ENCODE measurements around the gene CRABP2. TPM values are rescaled to one million over a fixed set of nuclear protein-coding genes. Genes with fewer than 3 reads are reported as not detected.

CRABP2 gene
- total and polyA plus RNA-seq, 2 donors (not counting 3 experiments of a cell fraction or from before 2014, with no cell fraction given): 0.32 to 1.0 TPM

DNA sequence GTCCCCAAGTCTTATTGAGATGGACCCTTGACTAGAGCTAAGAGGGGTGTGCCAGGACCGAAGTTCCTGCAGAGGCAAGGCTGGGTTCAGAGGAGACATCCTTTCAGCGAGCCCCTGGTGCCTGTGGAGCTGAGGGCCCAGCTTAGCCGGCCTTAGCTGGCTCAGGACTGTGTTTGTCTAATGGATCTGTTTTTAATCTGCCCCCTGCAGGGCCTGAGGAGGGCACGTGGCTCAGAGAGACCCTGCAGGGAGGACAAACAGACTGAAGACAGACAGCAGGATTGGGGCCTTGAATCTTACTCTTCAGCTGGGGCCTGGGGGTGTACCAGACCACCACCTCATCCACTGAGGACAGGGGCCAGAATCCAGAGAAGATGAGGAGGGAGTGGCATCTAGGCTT is 1.6 kb downstream of the CRABP2 start:
- no peaks in the 10 kb centered on the region for H3K9me3 ChIP-seq (replicated peaks; ENCODE audit: control insufficient read depth, insufficient read depth, low read length)
- CTCF ChIA-PET: interaction anchor here (1.0 to 15.5 kb wide), 5 partner anchors 14 to 76 kb away, joined by 3 to 453 read pairs (median 5); partner anchors contain the start of gene NES
- no peak for DNase-seq (ENCODE audit: low read depth, low spot score)
- intact Hi-C loops (cut with micrococcal nuclease): no loop called here
- dilution Hi-C loops (cut with MboI; ENCODE audit: extremely low pct_ligation_motif_present, low sequenced_read_pairs): no loop called here
- no peaks in the 10 kb centered on the region for H4K20me1 ChIP-seq (replicated peaks; ENCODE audit: control insufficient read depth, extremely low read depth, insufficient read depth, low read length)
- H3K4me2 ChIP-seq (ENCODE audit: insufficient read depth, low read length): no peak overlapping the region
- H3K27ac ChIP-seq (ENCODE audit: insufficient read depth, low read depth, low read length): no peak overlapping the region
- H2AFZ ChIP-seq (ENCODE audit: low read depth, low read length): no peak overlapping the region
- no peaks in the 10 kb centered on the region for H3K36me3 ChIP-seq (ENCODE audit: control insufficient read depth in 2 of 2, extremely low read depth in 1 of 2, insufficient read depth in 2 of 2, low read length in 2 of 2)
- no peak overlapping the region for H3K9ac ChIP-seq (replicated peaks; ENCODE audit: extremely low read depth, insufficient read depth, low read length)
- no peak for FAIRE-seq
- peaks cover 0 to 3% of the 10 kb centered on the region in 2 experiments for H3K27me3 ChIP-seq (ENCODE audit: control insufficient read depth in 2 of 2, insufficient read depth in 2 of 2, low read length in 2 of 2)
- POLR2A ChIA-PET: no interaction called here
- no peaks in the 10 kb centered on the region for H3K79me2 ChIP-seq (ENCODE audit: control insufficient read depth, insufficient read depth, low read length)
- H3K9me1 ChIP-seq (replicated peaks; ENCODE audit: control insufficient read depth, extremely low read depth, insufficient read depth, low read length): no peaks in the 10 kb centered on the region
- TF ChIP-seq FOS (IDR thresholded peaks at IDR 0.05; ENCODE audit: borderline replicate concordance, insufficient read depth, low read length): no peak
- no peak for TF ChIP-seq POLR2AphosphoS5 (IDR thresholded peaks at IDR 0.05; ENCODE audit: insufficient read depth, low read depth, low read length)
- no peak for TF ChIP-seq POLR2A (IDR thresholded peaks at IDR 0.05; ENCODE audit: low read depth, low read length)
- TF ChIP-seq, protein P1, sequence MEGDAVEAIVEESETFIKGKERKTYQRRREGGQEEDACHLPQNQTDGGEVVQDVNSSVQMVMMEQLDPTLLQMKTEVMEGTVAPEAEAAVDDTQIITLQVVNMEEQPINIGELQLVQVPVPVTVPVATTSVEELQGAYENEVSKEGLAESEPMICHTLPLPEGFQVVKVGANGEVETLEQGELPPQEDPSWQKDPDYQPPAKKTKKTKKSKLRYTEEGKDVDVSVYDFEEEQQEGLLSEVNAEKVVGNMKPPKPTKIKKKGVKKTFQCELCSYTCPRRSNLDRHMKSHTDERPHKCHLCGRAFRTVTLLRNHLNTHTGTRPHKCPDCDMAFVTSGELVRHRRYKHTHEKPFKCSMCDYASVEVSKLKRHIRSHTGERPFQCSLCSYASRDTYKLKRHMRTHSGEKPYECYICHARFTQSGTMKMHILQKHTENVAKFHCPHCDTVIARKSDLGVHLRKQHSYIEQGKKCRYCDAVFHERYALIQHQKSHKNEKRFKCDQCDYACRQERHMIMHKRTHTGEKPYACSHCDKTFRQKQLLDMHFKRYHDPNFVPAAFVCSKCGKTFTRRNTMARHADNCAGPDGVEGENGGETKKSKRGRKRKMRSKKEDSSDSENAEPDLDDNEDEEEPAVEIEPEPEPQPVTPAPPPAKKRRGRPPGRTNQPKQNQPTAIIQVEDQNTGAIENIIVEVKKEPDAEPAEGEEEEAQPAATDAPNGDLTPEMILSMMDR (IDR thresholded peaks at IDR 0.05; ENCODE audit: extremely low read depth in 1 of 2, insufficient read depth in 1 of 2, low read depth in 1 of 2, low read length in 2 of 2): no peak
- no peak for TF ChIP-seq EZH2 (IDR thresholded peaks at IDR 0.05; ENCODE audit: borderline replicate concordance, low read depth, low read length, severe bottlenecking)
- no peak for TF ChIP-seq MYC (IDR thresholded peaks at IDR 0.05; ENCODE audit: low read depth, low read length)
- TF ChIP-seq, protein P2, sequence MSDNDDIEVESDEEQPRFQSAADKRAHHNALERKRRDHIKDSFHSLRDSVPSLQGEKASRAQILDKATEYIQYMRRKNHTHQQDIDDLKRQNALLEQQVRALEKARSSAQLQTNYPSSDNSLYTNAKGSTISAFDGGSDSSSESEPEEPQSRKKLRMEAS (IDR thresholded peaks at IDR 0.05; ENCODE audit: insufficient read depth, insufficient read length): no peak
- no peak for TF ChIP-seq GATA2 (IDR thresholded peaks at IDR 0.05; ENCODE audit: insufficient read depth, insufficient read length, low read depth, low read length)
- TF ChIP-seq JUN (IDR thresholded peaks at IDR 0.05; ENCODE audit: borderline replicate concordance, insufficient read depth, insufficient read length, low read depth): no peak
- no peak overlapping the region for H3K4me3 ChIP-seq (replicated peaks in 1 of 3; ENCODE audit: insufficient read depth in 1 of 3, low read depth in 1 of 3, low read length in 3 of 3)
- H3K4me1 ChIP-seq (ENCODE audit: control insufficient read depth, extremely low read depth, insufficient read depth, low read length): peaks cover 19% of the 10 kb centered on the region
- BruUV-seq (replicated peaks): no TSS peak

Data from endothelial cell of umbilical vein (primary cell).